Endothelial cell of umbilical vein (primary cell): ENCODE measurements around the gene CCR4. TPM values are rescaled to one million over a fixed set of nuclear protein-coding genes. Genes with fewer than 3 reads are reported as not detected.

ENCODE experiments used
- BruUV-seq: library from RNA; stranded (reverse); fragments of 400-500 nt; replicated peaks from 2 replicates; lab custom pipeline; 2021; lab: Mats Ljungman, UMichigan
- CTCF ChIA-PET: fragments of 300-600, 350-600 bp; sonication (Branson Sonifier 250); formaldehyde crosslinking; loops from one replicate; lab custom pipeline; 2021; ENCODE audit warnings: antibody characterized with exemption, inconsistent platforms; lab: Charles Lee
- POLR2A ChIA-PET: fragments of 300-600, 350-600 bp; sonication (Branson Sonifier 250); formaldehyde crosslinking; loops from one replicate; lab custom pipeline; 2021; ENCODE audit warnings: antibody characterized with exemption, inconsistent platforms; lab: Charles Lee
- DNase-seq: peaks from one replicate; pipeline ENCODE4 v3.0.0-alpha.2; 2011; ENCODE audit warnings: low read depth, low spot score
- FAIRE-seq: peaks from 2 replicates; lab custom pipeline; 2011; peaks lifted over from hg19 to GRCh38; lab: Jason Lieb, UNC
- H2AFZ ChIP-seq: 2 replicates; pipeline ENCODE4 v1.6.0; 2012; ENCODE audit warnings: low read depth, low read length, control low read depth, inconsistent platforms
- H3K27ac ChIP-seq: 2 replicates; pipeline ENCODE4 v1.5.1; 2011; ENCODE audit warnings: low read depth, mild to moderate bottlenecking, control low read depth, low read length, moderate library complexity; ENCODE audit not compliant: insufficient read depth
- H3K27me3 ChIP-seq, 2 experiments: 2 replicates each; pipeline versions ENCODE4 v1.6.0 to v1.6.1; 2011; ENCODE audit warnings: low read length in 2 of 2, mixed read lengths in 1 of 2; ENCODE audit not compliant: control insufficient read depth in 2 of 2, insufficient read depth in 2 of 2
- H3K36me3 ChIP-seq, 2 experiments: 2 replicates in 1 of 2; 3 replicates in 1 of 2; pipeline ENCODE4 v1.5.1; 2011; ENCODE audit warnings: low read length in 2 of 2, mild to moderate bottlenecking in 1 of 2, moderate library complexity in 1 of 2; ENCODE audit not compliant: control insufficient read depth in 2 of 2, insufficient read depth in 2 of 2; ENCODE audit errors: extremely low read depth in 1 of 2
- H3K4me1 ChIP-seq: 3 replicates; pipeline ENCODE4 v1.5.1; 2011; ENCODE audit warnings: mild to moderate bottlenecking, low read length; ENCODE audit not compliant: control insufficient read depth, insufficient read depth; ENCODE audit errors: extremely low read depth
- H3K4me2 ChIP-seq: 2 replicates; pipeline ENCODE4 v1.6.1; 2011; ENCODE audit warnings: low read length, control low read depth, mixed read lengths; ENCODE audit not compliant: insufficient read depth
- H3K4me3 ChIP-seq, 3 experiments: fragments of 200-600 bp in 1 of 3; sonication (generic), shearing (Covaris generic) in 1 of 3; replicated peaks in 1 of 3; 2 replicates each; pipeline ENCODE4 v1.5.1; 2011 to 2016; ENCODE audit warnings: control low read depth in 3 of 3, low read length in 3 of 3, mild to moderate bottlenecking in 2 of 3, inconsistent platforms in 1 of 3, low read depth in 1 of 3, moderate library complexity in 1 of 3; ENCODE audit not compliant: insufficient read depth in 1 of 3
- H3K79me2 ChIP-seq: 2 replicates; pipeline ENCODE4 v1.6.0; 2012; ENCODE audit warnings: low read length, inconsistent platforms; ENCODE audit not compliant: control insufficient read depth, insufficient read depth
- H3K9ac ChIP-seq: replicated peaks from 2 replicates; pipeline ENCODE3; 2011; ENCODE audit warnings: low read length, control low read depth; ENCODE audit not compliant: insufficient read depth; ENCODE audit errors: extremely low read depth
- H3K9me1 ChIP-seq: replicated peaks from 3 replicates; pipeline ENCODE4 v1.6.0; 2011; ENCODE audit warnings: mild to moderate bottlenecking, low read length; ENCODE audit not compliant: control insufficient read depth, insufficient read depth; ENCODE audit errors: extremely low read depth
- H3K9me3 ChIP-seq: replicated peaks from 2 replicates; pipeline ENCODE4 v1.5.1; 2012; ENCODE audit warnings: low read length, inconsistent platforms; ENCODE audit not compliant: control insufficient read depth, insufficient read depth
- H4K20me1 ChIP-seq: replicated peaks from 2 replicates; pipeline ENCODE3; 2011; ENCODE audit warnings: mild to moderate bottlenecking, low read length; ENCODE audit not compliant: control insufficient read depth, insufficient read depth; ENCODE audit errors: extremely low read depth
- CTCF ChIP-seq, 2 donors: IDR thresholded peaks; 1 replicate in 1 of 2; 2 replicates in 1 of 2; pipeline ENCODE4 v1.5.1; 2011; ENCODE audit warnings: low read length in 2 of 2, mild to moderate bottlenecking in 2 of 2, moderate library complexity in 2 of 2, control low read depth in 1 of 2, inconsistent platforms in 1 of 2, low read depth in 1 of 2; ENCODE audit not compliant: insufficient read depth in 1 of 2; ENCODE audit errors: extremely low read depth in 1 of 2
- EZH2 ChIP-seq: IDR thresholded peaks from 2 replicates; pipeline ENCODE4 v1.6.1; 2012; ENCODE audit warnings: borderline replicate concordance, low read depth, mild to moderate bottlenecking, moderate library complexity, low read length, inconsistent platforms; ENCODE audit not compliant: severe bottlenecking
- FOS ChIP-seq: IDR thresholded peaks from 2 replicates; pipeline ENCODE4 v1.6.1; 2011; ENCODE audit warnings: mild to moderate bottlenecking, low read length, moderate library complexity, borderline replicate concordance; ENCODE audit not compliant: insufficient read depth
- GATA2 ChIP-seq: IDR thresholded peaks from 2 replicates; pipeline ENCODE4 v1.7.0; 2011; ENCODE audit warnings: low read depth, mild to moderate bottlenecking, moderate library complexity, mixed read lengths, low read length; ENCODE audit not compliant: insufficient read length, insufficient read depth
- JUN ChIP-seq: IDR thresholded peaks from 2 replicates; pipeline ENCODE4 v1.6.1; 2011; ENCODE audit warnings: borderline replicate concordance, low read depth; ENCODE audit not compliant: insufficient read length, insufficient read depth
- MAX ChIP-seq: IDR thresholded peaks from 2 replicates; pipeline ENCODE4 v1.6.1; 2011; ENCODE audit not compliant: insufficient read depth, insufficient read length
- MYC ChIP-seq: IDR thresholded peaks from one replicate; pipeline ENCODE4 v1.6.1; 2011; ENCODE audit warnings: mild to moderate bottlenecking, low read depth, low read length
- POLR2A ChIP-seq: IDR thresholded peaks from 2 replicates; pipeline ENCODE4 v1.6.1; 2012; ENCODE audit warnings: low read depth, mild to moderate bottlenecking, control low read depth, low read length
- POLR2AphosphoS5 ChIP-seq: IDR thresholded peaks from 2 replicates; pipeline ENCODE4 v1.6.1; 2012; ENCODE audit warnings: low read depth, mild to moderate bottlenecking, control low read depth, low read length, moderate library complexity; ENCODE audit not compliant: insufficient read depth
- dilution Hi-C: fragments of 300-500 bp; cut with MboI; formaldehyde crosslinking; loops from one replicate; pipeline ENCODE4 v1.15.0; 2019; ENCODE audit warnings: low sequenced_read_pairs; ENCODE audit not compliant: extremely low pct_ligation_motif_present
- intact Hi-C: fragments of 100-400 bp; cut with micrococcal nuclease; formaldehyde crosslinking; loops from one replicate; pipeline ENCODE4 v1.10.0; 2022
- polyA plus RNA-seq, 4 experiments: library from polyadenylated mRNA; depleted of rRNA in 3 of 4; stranded (reverse) in 3 of 4; unstranded in 1 of 4; fragments of >200 nt; gene quantifications; 2 replicates each; pipeline versions ENCODE4 v1.2.1 to v1.2.3, GENCODE V29; 2011 to 2012; ENCODE audit warnings: missing spikeins in 1 of 4
- total RNA-seq: library from RNA; stranded (reverse); gene quantifications from 2 replicates; pipeline ENCODE4 v1.2.3, GENCODE V29; 2021

Gene CCR4
- total and polyA plus RNA-seq, 2 donors (not counting 3 experiments of a cell fraction or from before 2014, with no cell fraction given) = not detected

- peaks cover 2 to 10% of the 10 kb centered on the region in 2 experiments for H3K27me3 ChIP-seq
- no peaks in the 10 kb centered on the region for H3K79me2 ChIP-seq
- DNase-seq (no peak), FAIRE-seq (no peak)
- dilution Hi-C loops (no loop called here), intact Hi-C loops (no loop called here)
- CTCF ChIA-PET = interaction anchor here (1.2 to 1.4 kb wide), 3 partner anchors 14 to 28 kb away, joined by 3 to 4 read pairs (median 3); no protein-coding TSS in a partner anchor
- H3K36me3 ChIP-seq = no peaks in the 10 kb centered on the region
- H3K9me3 ChIP-seq = no peaks in the 10 kb centered on the region
- no peaks in the 10 kb centered on the region for H4K20me1 ChIP-seq
- H3K4me3 ChIP-seq = no peak overlapping the region
- no peaks in the 10 kb centered on the region for H3K9me1 ChIP-seq
- no peak for TF ChIP-seq JUN
- TF ChIP-seq POLR2A = no peak
- TF ChIP-seq GATA2 = no peak
- TF ChIP-seq MYC = no peak
- TF ChIP-seq MAX = no peak
- TF ChIP-seq CTCF (IDR thresholded peaks at IDR 0.05; ENCODE audit: extremely low read depth in 1 of 2, insufficient read depth in 1 of 2, low read depth in 1 of 2, low read length in 2 of 2) = no peak
- no peak for TF ChIP-seq EZH2
- no peak for TF ChIP-seq POLR2AphosphoS5
- TF ChIP-seq FOS = no peak
- no peak overlapping the region for H3K9ac ChIP-seq
- no peaks in the 10 kb centered on the region for H3K4me1 ChIP-seq
- no peak overlapping the region for H3K4me2 ChIP-seq
- H3K27ac ChIP-seq = no peak overlapping the region
- BruUV-seq = no TSS peak
- H2AFZ ChIP-seq = no peak overlapping the region
- POLR2A ChIA-PET = no interaction called here
These were observed 24.6 kb downstream of the CCR4 start for GRCh38 chr3:32975891-32976595.
